OCI-LY7 (cell line): Measurements from ENCODE around the gene CACNB2.

Source experiments
- EZH2phosphoT487 ChIP-seq: fragments of 200-600 bp; sonication (generic); IDR thresholded peaks from 2 replicates; pipeline ENCODE4 v1.6.1; 2018; ENCODE audit warnings: low read depth, borderline replicate concordance, mild to moderate bottlenecking, mixed run types, antibody characterized with exemption, low read length, moderate library complexity, mixed read lengths
- TF ChIP-seq, protein P1 (sequence below): fragments of 200-600 bp; sonication (generic); conservative IDR thresholded peaks from 2 replicates; pipeline ENCODE4 v1.5.1; 2014; ENCODE audit warnings: mild to moderate bottlenecking, antibody characterized with exemption, low read length, moderate library complexity, mixed read lengths

- TF ChIP-seq, protein P1, sequence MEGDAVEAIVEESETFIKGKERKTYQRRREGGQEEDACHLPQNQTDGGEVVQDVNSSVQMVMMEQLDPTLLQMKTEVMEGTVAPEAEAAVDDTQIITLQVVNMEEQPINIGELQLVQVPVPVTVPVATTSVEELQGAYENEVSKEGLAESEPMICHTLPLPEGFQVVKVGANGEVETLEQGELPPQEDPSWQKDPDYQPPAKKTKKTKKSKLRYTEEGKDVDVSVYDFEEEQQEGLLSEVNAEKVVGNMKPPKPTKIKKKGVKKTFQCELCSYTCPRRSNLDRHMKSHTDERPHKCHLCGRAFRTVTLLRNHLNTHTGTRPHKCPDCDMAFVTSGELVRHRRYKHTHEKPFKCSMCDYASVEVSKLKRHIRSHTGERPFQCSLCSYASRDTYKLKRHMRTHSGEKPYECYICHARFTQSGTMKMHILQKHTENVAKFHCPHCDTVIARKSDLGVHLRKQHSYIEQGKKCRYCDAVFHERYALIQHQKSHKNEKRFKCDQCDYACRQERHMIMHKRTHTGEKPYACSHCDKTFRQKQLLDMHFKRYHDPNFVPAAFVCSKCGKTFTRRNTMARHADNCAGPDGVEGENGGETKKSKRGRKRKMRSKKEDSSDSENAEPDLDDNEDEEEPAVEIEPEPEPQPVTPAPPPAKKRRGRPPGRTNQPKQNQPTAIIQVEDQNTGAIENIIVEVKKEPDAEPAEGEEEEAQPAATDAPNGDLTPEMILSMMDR, result no peak
- no peak for TF ChIP-seq EZH2phosphoT487
These were observed 405.5 kb downstream of the CACNB2 start for GRCh38 chr10:18545621-18546305.
